CD4-positive, alpha-beta T cell treated with Interleukin-21 for 1 hour (primary cell): Measurements from ENCODE around the gene SULT1E1.
"Not testable (repeated sequence)": the region's sequence is repeated elsewhere in the genome, so short reads cannot be mapped to it uniquely, and the experiment has no call there.

Source experiments
- DNase-seq: peaks from one replicate; pipeline ENCODE4 v3.0.0-alpha.2; 2020

Gene SULT1E1

GRCh38 chr4:69838977-69839376 lies 21.0 kb downstream of the SULT1E1 start:
- DNase-seq, result no peak

- DNase-seq, result no peak
Observed at GRCh38 chr4:69836287-69836686, 23.7 kb downstream of the SULT1E1 start.

- no peak for DNase-seq
Observed at GRCh38 chr4:69835766-69836165, 24.2 kb downstream of the SULT1E1 start.

GRCh38 chr4:69833251-69833650 lies 26.7 kb downstream of the SULT1E1 start:
- no peak for DNase-seq

- no peak for DNase-seq
Observed at GRCh38 chr4:69832326-69833030, 27.5 kb downstream of the SULT1E1 start.

GRCh38 chr4:69831646-69832325 lies 28.2 kb downstream of the SULT1E1 start:
- DNase-seq, result peak; percentile 9

GRCh38 chr4:69831270-69831627 lies 28.7 kb downstream of the SULT1E1 start:
- no peak for DNase-seq

- no peak for DNase-seq
Observed at GRCh38 chr4:69830560-69831269, 29.2 kb downstream of the SULT1E1 start.

GRCh38 chr4:69830192-69830559 lies 29.8 kb downstream of the SULT1E1 start:
- DNase-seq, result no peak

GRCh38 chr4:69829678-69830077 lies 30.3 kb downstream of the SULT1E1 start:
- no peak for DNase-seq

- no peak for DNase-seq
Observed at GRCh38 chr4:69828828-69829227, 31.1 kb downstream of the SULT1E1 start.

GRCh38 chr4:69825056-69825455 lies 34.9 kb downstream of the SULT1E1 start:
- DNase-seq, result not testable (repeated sequence)

GRCh38 chr4:69823481-69824186 lies 36.3 kb downstream of the SULT1E1 start:
- peak; percentile 54 for DNase-seq

- no peak for DNase-seq
Observed at GRCh38 chr4:69823048-69823447, 36.9 kb downstream of the SULT1E1 start.

- DNase-seq, result no peak
Observed at GRCh38 chr4:69822198-69822597, 37.7 kb downstream of the SULT1E1 start.

- no peak for DNase-seq
Observed at GRCh38 chr4:69818060-69818639, 41.8 kb downstream of the SULT1E1 start.

GRCh38 chr4:69816236-69816635 lies 43.7 kb downstream of the SULT1E1 start:
- DNase-seq, result no peak

- DNase-seq, result no peak
Observed at GRCh38 chr4:69813628-69814027, 46.3 kb downstream of the SULT1E1 start.

- no peak for DNase-seq
Observed at GRCh38 chr4:69811166-69811565, 48.8 kb downstream of the SULT1E1 start.

- DNase-seq, result no peak
Observed at GRCh38 chr4:69800599-69800998, 59.3 kb downstream of the SULT1E1 start.

- DNase-seq, result no peak
Observed at GRCh38 chr4:69799337-69799736, 60.6 kb downstream of the SULT1E1 start.

- no peak for DNase-seq
Observed at GRCh38 chr4:69793732-69794131, 66.2 kb downstream of the SULT1E1 start.
